GM12872 (cell line): ENCODE data around the gene AP5B1.

Source experiments
- TF ChIP-seq, protein P1 (sequence below): IDR thresholded peaks from 3 replicates; pipeline ENCODE4 v1.5.1; 2011; ENCODE audit warnings: low read depth, mild to moderate bottlenecking, low read length, moderate library complexity; ENCODE audit not compliant: insufficient read depth

The AP5B1 gene

DNA sequence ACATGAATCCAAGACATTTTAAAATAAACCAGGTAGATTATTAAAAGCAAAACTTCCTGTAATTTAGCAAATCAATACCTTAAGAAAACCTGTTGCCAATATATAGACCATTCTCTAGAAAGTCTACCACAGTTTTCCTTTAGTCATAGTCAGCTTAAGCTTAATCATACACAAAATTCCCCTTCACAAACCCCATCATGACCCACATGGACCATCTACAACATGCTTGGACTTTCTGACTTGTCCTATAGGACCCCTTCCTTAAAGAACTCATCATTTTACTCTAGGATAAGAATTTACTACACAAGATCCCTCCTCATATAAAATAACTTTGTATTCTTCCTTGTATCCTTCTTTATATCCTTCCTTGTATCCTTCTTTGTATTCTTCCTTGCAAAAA is 44.0 kb downstream of the AP5B1 start:
- TF ChIP-seq, protein P1, sequence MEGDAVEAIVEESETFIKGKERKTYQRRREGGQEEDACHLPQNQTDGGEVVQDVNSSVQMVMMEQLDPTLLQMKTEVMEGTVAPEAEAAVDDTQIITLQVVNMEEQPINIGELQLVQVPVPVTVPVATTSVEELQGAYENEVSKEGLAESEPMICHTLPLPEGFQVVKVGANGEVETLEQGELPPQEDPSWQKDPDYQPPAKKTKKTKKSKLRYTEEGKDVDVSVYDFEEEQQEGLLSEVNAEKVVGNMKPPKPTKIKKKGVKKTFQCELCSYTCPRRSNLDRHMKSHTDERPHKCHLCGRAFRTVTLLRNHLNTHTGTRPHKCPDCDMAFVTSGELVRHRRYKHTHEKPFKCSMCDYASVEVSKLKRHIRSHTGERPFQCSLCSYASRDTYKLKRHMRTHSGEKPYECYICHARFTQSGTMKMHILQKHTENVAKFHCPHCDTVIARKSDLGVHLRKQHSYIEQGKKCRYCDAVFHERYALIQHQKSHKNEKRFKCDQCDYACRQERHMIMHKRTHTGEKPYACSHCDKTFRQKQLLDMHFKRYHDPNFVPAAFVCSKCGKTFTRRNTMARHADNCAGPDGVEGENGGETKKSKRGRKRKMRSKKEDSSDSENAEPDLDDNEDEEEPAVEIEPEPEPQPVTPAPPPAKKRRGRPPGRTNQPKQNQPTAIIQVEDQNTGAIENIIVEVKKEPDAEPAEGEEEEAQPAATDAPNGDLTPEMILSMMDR, result no peak

DNA sequence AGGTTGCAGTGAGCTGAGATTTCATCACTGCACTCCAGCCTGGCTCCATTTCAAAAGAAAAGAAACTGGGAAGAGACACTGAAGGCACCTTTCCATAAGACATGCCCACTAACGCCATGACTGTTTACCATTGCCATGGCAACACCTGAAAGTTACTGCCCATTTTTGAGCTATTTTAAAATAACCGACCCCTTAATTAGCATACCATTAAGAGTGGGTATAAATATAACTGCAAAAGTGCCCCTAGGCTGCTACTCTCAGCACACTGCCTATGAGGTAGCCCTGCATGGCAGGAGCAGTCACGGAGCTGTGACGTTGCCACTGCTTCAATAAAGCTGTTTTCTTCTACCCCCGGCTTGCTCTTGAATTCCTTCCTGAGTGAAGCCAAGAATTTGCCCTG is 50.3 kb downstream of the AP5B1 start:
- TF ChIP-seq, protein P1, result no peak

- TF ChIP-seq, protein P1, result no peak
Observed at GRCh38 chr11:65727865-65728264, 52.9 kb downstream of the AP5B1 start.

- TF ChIP-seq, protein P1, result peak; percentile 46; the same call in 1 of the 3 replicates
Observed at GRCh38 chr11:65726660-65727059, 54.1 kb downstream of the AP5B1 start.
